HG03378 (cell line): Measurements from ENCODE around the gene ZFYVE19.

Experiments used
- ATAC-seq: cut with Tn5 transposase; IDR thresholded peaks from one replicate; pipeline ENCODE4 v1.9.1; 2021; ENCODE audit warnings: mild to moderate bottlenecking, moderate library complexity; ENCODE audit not compliant: unreplicated experiment

Gene ZFYVE19

DNA sequence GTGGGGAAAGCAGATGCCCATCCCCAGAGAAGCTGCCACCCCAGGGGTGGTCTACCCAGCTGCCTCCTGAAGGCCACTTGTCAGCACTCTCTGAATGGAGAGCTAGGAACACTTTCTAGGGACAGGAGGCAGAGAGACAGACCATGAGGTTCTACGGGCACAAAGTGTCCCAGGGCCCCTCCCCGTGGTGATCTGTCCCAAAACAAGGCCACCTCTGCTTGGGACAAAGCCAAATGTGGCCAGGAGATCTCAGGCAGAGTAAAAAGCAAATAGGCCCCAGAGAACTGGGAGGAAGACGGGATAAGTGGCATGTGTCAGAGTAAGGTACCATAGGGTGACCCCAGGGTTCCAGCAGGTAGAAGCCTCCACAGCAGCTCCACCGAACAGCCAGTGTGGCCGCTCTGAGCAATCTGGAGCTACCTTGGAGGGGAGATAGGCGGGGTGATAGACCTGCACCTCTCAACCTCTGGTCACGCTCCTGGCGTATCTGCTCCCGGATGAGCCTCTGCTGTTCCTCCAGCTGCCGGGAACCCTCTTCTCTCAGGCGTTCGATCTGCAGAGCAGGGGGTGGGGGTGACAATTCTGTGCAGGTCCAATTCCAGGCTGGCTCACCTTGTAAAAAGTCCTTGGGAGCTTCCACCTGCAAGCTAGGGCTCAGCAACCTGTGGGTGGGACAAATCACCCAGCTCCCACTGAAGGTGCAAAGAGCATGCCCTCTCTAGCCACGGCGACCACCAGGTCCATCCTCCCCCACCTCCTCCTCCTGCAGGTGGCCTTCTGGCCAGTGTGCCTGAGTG, 31.0 kb upstream of the ZFYVE19 start:
- ATAC-seq = no peak

DNA sequence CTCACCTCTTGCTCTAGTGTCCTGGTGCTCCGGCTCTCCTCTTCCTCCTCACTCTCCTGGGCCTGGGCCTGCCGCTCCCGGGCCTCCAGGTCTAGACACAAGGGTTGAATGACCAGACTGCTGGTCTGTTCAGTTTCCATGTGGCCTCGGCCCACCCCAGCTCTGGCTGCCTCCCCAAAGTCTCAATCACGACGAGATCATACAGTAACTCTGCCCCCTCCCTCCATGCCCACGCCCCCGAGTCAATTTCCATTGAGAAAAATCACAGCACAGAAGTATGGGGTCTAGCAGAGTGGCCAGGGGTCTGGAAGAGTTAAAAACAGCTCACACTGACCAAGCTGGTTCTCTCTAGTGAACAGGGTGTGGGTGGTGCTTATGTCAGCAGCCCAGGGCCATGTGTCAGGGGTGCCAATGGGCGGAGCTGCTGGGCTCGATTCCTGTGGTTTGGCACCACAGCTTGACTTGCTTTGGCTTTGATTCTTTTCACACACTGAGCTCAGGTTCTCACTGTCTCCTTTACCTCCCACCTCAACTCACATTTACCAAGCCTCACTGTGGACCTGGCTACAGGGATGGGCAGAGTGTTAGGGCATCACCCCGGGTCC, 30.2 kb upstream of the ZFYVE19 start:
- ATAC-seq = no peak

DNA sequence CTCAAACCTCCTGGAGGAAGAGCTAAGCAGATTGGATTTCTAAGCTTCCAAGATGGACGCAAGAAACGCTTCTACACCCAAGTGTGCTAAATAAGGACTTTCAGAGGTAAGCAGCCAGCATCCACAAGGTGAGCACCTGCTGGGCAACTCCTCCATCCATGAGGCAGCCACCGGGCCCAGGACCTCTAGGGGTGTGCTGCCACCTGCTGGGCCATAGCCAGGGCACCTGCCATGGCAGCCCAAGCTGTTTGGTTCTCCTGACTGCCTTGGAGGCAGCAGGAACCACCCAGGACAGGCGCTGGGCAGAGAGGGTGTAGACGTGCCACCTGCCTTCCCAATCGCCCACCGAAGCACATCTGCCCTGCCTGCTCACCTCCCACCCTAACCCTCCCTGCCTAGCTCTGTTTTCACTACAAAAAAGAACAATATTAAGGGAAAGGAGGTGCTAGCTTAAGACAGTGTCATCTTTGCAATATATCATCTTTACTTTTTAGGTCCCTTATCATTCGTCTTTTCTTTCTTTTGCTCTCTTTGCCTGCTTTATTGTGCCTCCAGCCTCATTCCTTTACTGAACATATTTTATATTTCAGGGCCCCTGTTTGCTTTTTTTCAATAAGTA, 24.2 kb upstream of the ZFYVE19 start:
- ATAC-seq = no peak

DNA sequence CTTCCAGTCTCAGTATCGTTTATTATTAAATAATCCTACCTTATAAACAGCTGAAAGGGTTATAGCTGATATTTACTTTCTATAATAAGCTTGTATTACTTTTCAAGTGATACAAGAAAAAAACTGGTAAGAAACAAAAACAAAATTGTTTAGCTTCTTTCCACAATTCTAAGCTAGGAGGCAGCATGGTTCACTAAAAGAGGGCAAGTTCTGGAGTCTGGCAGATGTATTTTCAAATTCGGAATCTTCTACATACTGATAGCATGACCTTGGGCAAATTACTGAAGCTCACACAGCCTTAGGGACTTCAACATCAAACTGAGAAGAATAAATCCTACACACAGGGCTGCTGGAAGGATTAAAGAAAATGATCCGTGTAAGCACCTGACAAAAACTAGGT, 21.7 kb upstream of the ZFYVE19 start:
- no peak for ATAC-seq

DNA sequence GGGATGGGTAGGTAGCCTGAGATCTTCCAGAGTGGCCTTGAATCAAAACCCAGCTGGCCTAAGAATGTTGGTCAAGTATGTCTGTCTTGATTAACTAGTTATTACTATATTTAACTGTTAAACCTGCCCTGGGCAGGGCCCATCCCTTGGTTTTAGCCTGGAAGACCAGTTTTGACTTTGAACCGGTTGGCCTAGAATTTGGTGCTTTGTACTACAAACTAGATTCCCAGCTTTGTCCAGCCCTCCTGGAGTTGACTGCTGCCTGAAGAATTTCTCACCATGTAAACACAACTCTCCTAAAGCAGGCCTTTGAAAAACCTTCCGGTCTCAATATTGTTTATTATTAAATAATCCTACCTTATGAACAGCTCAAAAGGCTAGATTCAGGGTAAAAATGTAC, 21.1 kb upstream of the ZFYVE19 start:
- ATAC-seq = no peak

DNA sequence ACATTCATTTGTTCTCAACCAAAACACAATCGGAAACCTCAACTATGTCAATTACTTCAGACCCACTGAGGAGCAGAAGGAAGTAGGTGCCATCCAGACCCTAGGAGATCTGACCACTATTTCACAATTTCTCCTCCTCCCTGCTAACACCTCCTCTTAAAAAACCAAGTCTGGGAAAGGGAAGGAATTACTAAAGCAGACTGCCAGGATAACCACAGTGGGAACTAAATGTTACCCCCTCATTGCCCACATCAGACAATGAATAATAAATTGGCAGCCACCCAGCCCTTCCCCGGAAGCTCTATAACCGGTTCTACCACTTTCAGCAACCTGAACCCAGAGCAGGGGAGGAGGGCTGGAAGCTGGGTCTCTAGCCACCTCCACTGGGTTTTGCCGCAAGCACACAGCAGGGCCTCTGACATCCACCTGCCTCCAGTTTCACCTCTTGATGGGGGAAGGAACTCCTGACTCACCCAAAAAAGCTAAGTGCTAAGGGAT, 19.5 kb upstream of the ZFYVE19 start:
- no peak for ATAC-seq

DNA sequence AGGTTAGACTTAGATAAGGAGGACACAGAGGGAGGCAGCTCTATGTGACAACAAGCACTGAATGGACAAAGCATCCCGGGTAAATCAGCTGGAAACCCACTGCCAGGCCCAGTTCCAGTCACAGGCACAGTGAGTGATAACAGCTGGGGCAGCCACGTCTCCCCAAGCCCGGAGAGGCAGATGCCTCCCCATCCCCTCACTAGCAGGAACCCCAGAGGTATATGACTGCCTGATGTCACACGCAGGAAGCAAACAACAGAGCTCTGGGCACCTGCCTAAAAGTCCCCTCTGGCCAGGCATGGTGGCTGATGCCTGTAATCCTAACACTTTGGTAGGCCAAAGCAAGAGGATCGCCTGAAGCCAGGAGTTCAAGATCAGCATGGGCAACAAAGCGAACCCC, 18.9 kb upstream of the ZFYVE19 start:
- ATAC-seq = no peak

DNA sequence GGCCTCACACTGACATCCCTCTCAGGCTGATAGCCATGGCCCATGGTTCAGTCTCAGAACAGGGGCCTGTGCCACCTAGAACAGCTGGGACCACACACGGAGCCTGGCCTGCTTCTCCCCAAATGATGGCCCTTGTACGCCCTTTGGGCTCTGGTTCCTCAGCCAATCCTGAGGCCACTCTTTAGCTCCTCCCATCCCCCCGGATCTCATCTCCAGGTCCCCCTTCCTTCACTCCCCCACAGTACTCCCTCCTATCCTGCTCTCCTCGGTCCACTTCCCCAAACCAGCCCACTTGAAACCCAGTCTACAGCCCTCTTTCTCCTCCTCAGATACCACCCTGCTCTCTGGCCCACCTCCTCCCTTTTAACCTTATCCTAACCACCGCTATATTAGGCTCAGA, 17.8 kb upstream of the ZFYVE19 start:
- no peak for ATAC-seq

DNA sequence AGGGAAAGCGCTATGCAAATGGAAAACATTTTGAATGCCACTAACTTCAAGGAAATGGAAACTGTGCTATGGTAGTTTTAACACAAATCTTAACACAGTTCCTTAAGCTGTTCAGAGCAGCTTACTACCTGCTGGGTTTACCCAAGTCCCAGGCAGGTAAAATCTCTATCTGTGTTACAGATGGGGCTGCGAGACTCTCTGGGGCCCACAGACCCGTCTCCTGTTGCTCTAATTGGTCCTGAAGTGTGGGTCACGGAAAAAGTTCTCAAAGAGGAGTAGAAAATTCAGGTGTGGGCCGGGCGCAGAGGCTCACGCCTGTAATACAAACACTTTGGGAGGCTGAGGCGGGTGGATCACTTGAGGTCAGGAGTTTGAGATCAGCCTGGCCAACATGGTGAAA, 16.9 kb upstream of the ZFYVE19 start:
- ATAC-seq = no peak

DNA sequence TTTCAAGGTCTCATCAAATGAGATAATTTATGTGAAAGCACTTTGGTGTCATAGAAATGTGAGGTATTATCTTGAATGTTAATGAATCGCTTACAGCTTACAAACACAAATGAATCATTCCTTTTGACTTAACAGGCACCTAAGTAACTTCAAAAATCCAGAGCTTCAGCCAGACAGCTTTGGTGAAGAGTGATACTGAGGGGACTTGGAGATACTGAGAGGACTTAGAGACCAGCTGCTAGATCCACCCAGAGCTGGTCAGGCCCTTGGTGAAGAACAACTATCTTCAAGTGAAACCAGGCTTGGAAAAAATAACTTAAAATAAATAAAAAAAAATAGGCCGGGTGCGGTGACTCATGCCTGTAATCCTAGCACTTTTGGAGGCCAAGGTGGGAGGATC, 16.2 kb upstream of the ZFYVE19 start:
- no peak for ATAC-seq

DNA sequence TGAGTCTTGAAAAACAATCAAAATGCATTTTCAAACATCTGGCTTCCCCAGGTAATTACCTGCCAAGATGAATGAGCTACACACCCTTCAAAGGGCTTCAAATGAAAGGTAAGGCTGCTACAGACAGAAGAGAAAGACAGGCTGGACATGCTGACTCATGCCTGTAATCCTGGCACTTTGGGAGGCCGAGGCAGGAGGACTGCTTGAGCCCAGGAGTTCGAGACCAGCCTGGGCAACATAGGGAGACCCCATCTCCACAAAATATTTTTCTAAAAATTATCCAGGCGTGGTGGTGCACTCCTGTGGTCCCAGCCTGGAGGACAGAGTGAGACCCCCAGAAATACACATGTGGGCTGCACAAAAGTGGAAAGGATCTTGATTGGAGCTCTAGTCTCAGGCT, 14.5 kb upstream of the ZFYVE19 start:
- no peak for ATAC-seq

DNA sequence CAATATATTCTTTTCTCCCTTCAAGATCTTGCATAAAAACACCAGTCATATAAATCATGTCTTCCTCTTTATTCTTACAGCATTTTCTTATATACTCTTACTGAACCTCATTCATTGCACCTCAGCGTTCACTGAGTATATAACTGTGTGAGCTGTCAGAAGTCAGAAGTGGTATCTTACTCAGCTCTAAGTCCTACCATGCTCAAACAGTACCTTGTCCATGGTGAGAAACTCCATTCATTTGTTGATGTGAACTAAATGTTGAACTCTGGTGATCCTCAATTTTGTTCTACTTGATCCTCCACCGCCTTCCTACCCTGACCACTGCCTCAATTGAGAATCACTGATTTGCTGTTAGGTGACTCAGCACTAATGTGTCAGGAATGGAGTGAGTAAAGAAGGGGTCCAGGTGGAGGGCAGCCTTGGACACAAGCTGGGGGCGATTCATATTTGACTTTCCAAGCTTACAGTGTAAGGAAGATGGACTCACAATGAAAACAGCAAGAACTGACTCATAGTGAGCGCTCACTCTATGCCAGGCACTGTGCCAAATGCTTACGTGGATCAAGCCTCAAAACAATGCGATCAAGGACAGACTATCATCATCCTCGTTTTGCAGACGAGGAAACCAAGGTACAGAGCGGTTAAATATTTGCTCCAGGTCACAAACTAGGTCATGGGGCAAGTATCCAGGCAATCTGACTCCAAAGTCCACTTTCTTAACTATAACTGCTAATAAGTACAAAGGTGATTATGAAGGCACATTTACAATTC, 13.5 kb upstream of the ZFYVE19 start:
- ATAC-seq = no peak

DNA sequence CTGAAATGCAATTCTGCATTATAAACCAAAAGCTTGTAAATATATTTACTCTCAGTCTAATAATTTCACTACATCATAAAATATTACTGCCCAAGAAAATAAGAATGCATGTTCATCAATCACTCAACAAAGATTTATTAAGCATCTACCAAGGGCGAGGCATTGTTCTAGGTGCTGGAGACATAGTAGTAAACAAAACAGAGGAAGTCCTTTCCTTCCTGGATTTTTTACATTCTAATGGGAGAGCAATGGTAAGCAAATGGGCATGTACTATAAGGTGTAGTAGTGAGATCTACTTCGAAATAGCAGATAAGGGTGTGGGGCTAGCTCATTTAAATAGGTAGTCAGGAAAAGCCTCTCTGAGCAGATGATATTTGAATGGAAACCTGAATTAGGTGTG, 10.8 kb upstream of the ZFYVE19 start:
- no peak for ATAC-seq

DNA sequence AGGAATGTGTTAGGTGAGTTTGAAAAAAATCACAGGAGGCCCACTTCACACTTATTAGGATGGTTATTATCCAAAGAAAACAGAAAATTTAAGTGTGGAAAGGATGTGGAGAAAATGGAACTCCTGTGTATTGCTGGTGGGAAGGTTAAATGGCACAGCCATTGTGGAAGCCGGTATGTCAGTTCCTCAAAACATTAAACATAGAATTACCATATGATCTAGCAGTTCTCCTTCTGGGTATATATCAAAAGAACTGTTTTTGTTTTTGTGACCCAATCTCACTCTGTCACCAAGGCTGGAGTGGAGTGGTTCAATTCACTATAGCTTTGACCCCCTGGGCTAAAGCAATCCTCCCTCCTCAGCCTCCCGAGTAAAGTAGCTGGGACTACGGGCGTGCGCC, 10.4 kb upstream of the ZFYVE19 start:
- no peak for ATAC-seq

DNA sequence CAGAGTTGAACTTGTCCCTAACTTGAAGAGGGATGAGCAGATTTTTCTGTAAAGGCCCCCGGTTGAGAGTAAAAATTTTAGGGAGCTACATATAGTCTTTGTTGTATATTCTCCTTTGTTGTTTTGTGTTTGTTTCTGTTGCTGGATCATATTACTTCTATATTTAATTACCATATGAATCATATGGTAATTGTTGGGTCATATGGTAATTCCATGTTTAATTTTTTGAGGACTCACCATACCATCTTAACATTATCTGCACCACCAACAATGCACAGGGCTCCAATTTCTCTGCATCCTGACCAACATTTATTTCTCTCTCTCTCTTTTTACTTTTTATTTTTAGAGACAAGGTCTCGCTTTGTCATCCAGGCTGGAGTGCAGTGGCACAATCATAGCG, 7.4 kb upstream of the ZFYVE19 start:
- no peak for ATAC-seq

DNA sequence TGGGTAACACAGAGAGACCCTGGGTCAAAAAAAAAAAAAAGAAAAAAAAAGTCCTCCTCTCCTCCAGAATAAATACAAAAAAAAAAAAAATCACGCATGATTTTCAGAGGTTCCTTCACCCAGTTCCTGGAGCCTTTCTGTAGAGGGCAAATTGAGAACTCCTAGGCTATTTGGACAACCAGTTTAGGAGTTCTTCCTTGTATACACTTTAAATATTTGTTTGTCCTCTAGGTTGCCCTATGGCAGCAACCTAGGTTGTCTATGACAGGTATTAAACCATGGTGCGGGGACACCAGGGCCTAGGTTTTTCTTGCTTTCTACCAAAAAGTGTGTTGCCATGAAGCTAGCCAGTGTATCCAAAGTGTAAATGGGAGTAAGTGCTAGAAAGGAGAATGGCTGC, 3.8 kb upstream of the ZFYVE19 start:
- no peak for ATAC-seq

DNA sequence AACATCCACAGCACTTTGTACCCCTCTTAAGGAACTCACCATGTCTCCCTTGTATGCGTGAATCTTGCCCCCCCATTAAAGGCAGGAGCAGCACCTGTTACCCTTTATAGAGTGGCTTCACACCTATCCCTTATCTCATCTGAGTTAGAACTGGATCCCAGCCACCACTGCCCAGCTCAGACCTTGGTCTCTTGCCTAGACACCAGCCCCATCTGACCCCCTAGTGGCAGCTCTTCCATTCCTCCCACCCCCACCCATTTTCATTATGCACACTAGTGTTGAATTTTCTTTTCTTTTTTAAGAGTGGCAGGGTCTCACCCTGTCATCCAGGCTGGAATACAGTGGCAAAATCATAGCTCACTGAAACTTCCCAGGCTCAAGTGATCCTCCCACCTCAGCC, 3.2 kb upstream of the ZFYVE19 start:
- ATAC-seq = no peak

DNA sequence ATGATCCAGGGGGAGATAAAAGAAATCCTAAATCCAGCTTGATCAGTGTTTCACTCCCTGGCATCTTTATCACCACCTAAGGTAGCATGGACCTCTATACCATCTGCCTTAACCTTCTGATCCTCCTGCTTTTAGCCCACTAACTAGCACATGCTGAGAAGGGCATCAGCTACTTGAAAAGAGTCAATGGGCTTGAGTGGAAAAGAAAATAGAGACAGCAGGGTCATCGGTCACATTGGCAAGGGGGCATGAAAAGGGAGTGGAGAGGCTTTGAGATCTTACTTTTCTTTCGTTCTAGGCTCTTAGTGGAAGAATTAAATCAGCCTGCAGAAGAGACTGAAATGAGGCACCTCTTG, 239 bp upstream of the ZFYVE19 start:
- no peak for ATAC-seq

DNA sequence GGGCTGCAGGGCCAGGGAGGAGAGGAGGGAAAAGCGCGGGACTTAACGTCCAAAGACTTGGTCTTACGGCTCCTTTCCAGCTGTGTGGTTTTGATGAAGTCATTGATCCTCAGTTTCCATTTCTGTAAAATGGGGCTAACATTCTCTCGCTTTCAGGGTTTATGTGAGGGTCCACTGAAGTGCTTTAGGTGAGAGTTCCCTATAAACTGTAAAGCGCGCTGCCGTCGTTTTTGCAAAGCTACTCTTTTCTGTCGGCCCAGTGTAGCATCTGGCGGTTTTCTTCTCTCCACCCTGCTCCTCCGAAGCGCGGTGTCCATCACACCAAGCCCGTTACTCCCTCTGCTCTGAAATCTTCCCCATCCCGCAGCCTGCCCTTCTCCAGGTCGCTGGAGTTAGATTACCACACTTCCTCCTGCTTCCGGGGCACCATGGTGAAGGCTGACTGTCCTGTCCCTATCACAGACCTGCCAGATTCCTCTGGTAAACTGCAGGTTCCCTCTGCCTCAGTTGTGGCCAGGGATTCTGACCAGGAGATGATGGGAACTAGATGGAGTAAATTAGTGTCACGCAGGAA, 1.1 kb downstream of the ZFYVE19 start:
- no peak for ATAC-seq

DNA sequence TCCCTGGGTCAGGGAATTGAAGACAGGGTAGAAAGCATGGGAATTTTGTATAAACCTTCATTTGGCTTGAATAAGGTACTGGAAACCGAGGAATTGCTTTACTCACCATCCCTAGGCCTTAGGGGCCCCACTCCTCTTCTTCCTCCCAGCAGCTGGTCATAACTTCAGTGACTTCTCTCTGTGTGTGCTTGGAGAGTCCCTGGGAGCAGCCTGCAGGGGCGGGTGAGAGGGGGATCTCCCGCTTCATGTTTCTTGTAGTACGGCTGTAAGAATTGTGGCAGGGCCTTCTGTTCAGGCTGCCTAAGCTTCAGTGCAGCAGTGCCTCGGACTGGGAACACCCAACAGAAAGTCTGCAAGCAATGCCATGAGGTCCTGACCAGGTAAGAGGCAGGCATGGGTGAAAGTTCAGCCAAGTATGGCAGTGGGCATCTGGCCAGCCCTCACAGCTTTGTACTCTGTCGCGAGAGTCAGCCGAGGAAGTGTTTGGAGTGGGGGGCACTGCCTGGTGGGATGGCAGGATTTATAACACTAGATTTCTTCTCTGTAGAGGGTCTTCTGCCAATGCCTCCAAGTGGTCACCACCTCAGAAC, 2.1 kb downstream of the ZFYVE19 start:
- ATAC-seq = no peak
